Thyroid gland (tissue), 4 donors: ENCODE measurements around the gene FREY1. TPM values are rescaled to one million over a fixed set of nuclear protein-coding genes. Genes with fewer than 3 reads are reported as not detected.

ENCODE experiments used
- DNase-seq, 2 donors: peaks; one replicate each; pipeline ENCODE4 v3.0.0-alpha.2; 2019
- H3K27ac ChIP-seq, 3 donors: fragments of 200-600 bp; sonication (generic); 1 replicate in 2 of 3; 2 replicates in 1 of 3; pipeline ENCODE4 v1.5.1; 2016 to 2019; ENCODE audit warnings: mild to moderate bottlenecking in 1 of 3, moderate library complexity in 1 of 3
- H3K27me3 ChIP-seq: fragments of 200-600 bp; sonication (generic); one replicate; pipeline ENCODE4 v1.5.1; 2019
- H3K36me3 ChIP-seq, 2 donors: fragments of 200-600 bp; sonication (generic); one replicate each; pipeline ENCODE4 v1.5.1; 2016 to 2019
- H3K4me1 ChIP-seq, 2 donors: fragments of 200-600 bp; sonication (generic); one replicate each; pipeline ENCODE4 v1.5.1; 2017 to 2019
- H3K4me3 ChIP-seq, 3 donors: fragments of 200-600 bp; sonication (generic); replicated peaks in 1 of 3; 1 replicate in 2 of 3; 2 replicates in 1 of 3; pipeline ENCODE4 v1.5.1; 2016; ENCODE audit warnings: mild to moderate bottlenecking in 1 of 3
- H3K9me3 ChIP-seq: fragments of 200-600 bp; sonication (generic); one replicate; pipeline ENCODE4 v1.5.1; 2017
- CTCF ChIP-seq, 6 experiments: fragments of 200-600 bp in 3 of 6; fragments of 450-650 bp in 3 of 6; sonication (generic) in 3 of 6; IDR thresholded peaks; one replicate each; pipeline ENCODE4 v1.5.1; 2016 to 2019; ENCODE audit warnings: antibody characterized with exemption in 6 of 6, mild to moderate bottlenecking in 2 of 6, inconsistent platforms in 1 of 6, moderate library complexity in 1 of 6
- POLR2A ChIP-seq, 2 donors: fragments of 450-650 bp; IDR thresholded peaks; one replicate each; pipeline ENCODE4 v1.6.1; 2017; ENCODE audit warnings: antibody characterized with exemption in 2 of 2, mild to moderate bottlenecking in 2 of 2, moderate library complexity in 1 of 2
- WGBS, 2 donors: methylation state at CpG; one replicate each; pipeline ENCODE4 v1.1.5; 2017; 5-methylcytosine and 5-hydroxymethylcytosine counted together
- intact Hi-C: fragments of 100-400 bp; cut with DNase I; formaldehyde crosslinking; loops from one replicate; pipeline ENCODE4 v1.15.1; 2023
- total RNA-seq, 4 donors: library from RNA; depleted of rRNA; stranded (reverse); fragments of >200 nt; gene quantifications; one replicate each; pipeline ENCODE4 v1.2.3, GENCODE V29; 2016

The FREY1 gene
- total RNA-seq, 4 donors from 2014 or later: 1.8 to 2.6 TPM; not detected in 2

DNA sequence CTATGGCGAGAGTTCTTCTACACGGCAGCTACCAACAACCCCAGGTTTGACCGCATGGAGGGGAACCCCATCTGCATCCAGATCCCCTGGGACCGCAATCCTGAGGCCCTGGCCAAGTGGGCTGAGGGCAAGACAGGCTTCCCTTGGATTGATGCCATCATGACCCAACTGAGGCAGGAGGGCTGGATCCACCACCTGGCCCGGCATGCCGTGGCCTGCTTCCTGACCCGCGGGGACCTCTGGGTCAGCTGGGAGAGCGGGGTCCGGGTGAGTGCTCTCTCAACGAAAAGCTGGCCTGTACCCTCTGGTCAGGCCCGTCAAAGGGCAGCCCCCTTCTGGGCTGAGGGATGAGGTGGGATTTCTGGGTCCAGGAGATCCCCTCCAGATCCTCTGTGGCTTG is 37.5 kb downstream of the FREY1 start:
- Histone ChIP-seq H3K27ac (no peak overlapping the region), H3K9me3 (no peaks in the 10 kb centered on the region), H3K4me1 (no peaks in the 10 kb centered on the region), H3K36me3 (peaks cover 69 to 83% of the 10 kb centered on the region in 2 donors), H3K4me3 (no peak overlapping the region), H3K27me3 (no peaks in the 10 kb centered on the region)
- DNase-seq: no peak
- TF ChIP-seq CTCF (IDR thresholded peaks at IDR 0.05) (no peak), POLR2A (IDR thresholded peaks at IDR 0.05) (no peak)
- intact Hi-C loops: no loop called here
- 100% methylated on average over 3 to 6 of the region's 12 CpGs for WGBS, 2 donors

GRCh38 chr11:45864041-45864440 is 43.0 kb downstream of the FREY1 start:
- H3K36me3 ChIP-seq: peaks cover 62 to 71% of the 10 kb centered on the region in 2 donors
- TF ChIP-seq CTCF (IDR thresholded peaks at IDR 0.05) (no peak), POLR2A (IDR thresholded peaks at IDR 0.05) (no peak)
- DNase-seq: no peak
- no peak overlapping the region for H3K4me3 ChIP-seq
- H3K27ac ChIP-seq: no peak overlapping the region
- H3K9me3 ChIP-seq: no peaks in the 10 kb centered on the region
- no peaks in the 10 kb centered on the region for H3K27me3 ChIP-seq
- intact Hi-C loops: no loop called here
- peaks cover 15 to 18% of the 10 kb centered on the region in 2 donors for H3K4me1 ChIP-seq

DNA sequence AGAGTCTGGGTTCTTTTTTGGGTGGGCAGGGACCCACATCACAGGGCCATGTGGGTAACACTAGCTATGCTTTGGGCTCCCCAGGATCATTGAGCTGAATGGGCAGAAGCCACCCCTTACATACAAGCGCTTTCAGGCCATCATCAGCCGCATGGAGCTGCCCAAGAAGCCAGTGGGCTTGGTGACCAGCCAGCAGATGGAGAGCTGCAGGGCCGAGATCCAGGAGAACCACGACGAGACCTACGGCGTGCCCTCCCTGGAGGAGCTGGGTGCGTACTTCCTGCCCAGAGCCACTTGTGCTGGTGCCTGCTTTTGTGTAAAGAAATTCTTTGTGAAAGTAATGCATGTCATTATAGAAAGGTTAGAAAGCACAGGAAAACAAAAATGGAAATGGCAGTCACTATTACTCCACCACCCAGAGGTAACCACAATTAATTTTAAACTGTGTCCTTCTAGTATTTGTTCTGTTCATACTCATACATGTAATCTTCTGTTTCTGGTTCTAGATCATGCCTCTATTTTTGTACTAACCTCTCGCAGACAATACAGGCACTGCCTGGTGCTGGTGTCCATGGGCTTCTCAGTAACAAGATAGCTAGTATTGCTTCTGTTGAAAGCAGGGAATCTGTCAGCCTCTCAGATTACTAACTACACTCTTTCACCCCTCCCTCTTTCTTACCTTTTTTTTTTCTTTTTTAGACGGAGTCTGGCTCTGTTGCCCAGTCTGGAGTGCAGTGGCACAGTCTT is 46.1 kb downstream of the FREY1 start:
- WGBS, 2 donors: 87 to 94% methylated on average over 8 to 10 of the region's 10 CpGs
- H3K4me3 ChIP-seq: no peak overlapping the region
- H3K36me3 ChIP-seq: peaks cover 39 to 46% of the 10 kb centered on the region in 2 donors
- intact Hi-C loops: no loop called here
- peak overlapping the region in 2 of 3 donors; percentile 87 to 89 for H3K27ac ChIP-seq
- peaks cover 45 to 49% of the 10 kb centered on the region in 2 donors for H3K4me1 ChIP-seq
- H3K9me3 ChIP-seq: no peaks in the 10 kb centered on the region
- DNase-seq: no peak
- no peaks in the 10 kb centered on the region for H3K27me3 ChIP-seq
- no peak for TF ChIP-seq CTCF (IDR thresholded peaks at IDR 0.05)
- no peak for TF ChIP-seq POLR2A (IDR thresholded peaks at IDR 0.05)

GRCh38 chr11:45860348-45860747 is 46.7 kb downstream of the FREY1 start:
- no peak for DNase-seq
- Histone ChIP-seq H3K27me3 (no peaks in the 10 kb centered on the region), H3K4me1 (peaks cover 51 to 54% of the 10 kb centered on the region in 2 donors), H3K36me3 (peaks cover 39 to 42% of the 10 kb centered on the region in 2 donors), H3K9me3 (no peaks in the 10 kb centered on the region), H3K4me3 (no peak overlapping the region), H3K27ac (peak overlapping the region; percentile 87 to 91 (median 89))
- TF ChIP-seq CTCF (IDR thresholded peaks at IDR 0.05) (no peak), POLR2A (IDR thresholded peaks at IDR 0.05) (no peak)
- WGBS, 2 donors: 79 to 94% methylated on average over 5 of the region's 5 CpGs
- intact Hi-C loops: no loop called here

DNA sequence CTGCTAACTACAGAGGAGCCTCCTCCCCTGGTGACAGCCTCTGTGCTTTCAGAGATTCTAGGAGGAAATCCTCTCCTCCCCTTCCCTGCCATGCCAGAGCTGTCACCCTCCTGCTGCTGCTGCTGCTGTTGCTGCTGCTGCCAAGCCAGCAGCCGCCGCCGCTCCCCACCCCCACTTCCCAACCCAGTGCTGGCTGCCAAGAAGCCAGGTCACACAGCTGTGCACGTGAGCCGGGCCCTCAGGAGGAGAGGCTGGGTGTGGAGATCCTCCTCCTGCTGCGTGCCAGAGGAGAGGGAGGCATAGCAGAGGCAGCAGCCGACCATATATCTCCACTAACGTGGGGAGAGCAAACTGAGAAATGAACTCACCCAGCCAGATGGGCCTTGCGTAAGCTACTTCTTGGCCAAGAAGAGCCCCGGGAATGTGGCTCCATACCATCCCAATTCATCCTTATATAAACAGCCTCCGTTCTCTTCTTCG is 47.4 kb downstream of the FREY1 start:
- TF ChIP-seq CTCF (IDR thresholded peaks at IDR 0.05) (no peak), POLR2A (IDR thresholded peaks at IDR 0.05) (peak in 1 of 2 donors; percentile 68)
- intact Hi-C loops: no loop called here
- no peaks in the 10 kb centered on the region for H3K27me3 ChIP-seq
- no peak overlapping the region for H3K4me3 ChIP-seq
- peak; percentile 97 for DNase-seq
- peaks cover 58 to 61% of the 10 kb centered on the region in 2 donors for H3K4me1 ChIP-seq
- H3K36me3 ChIP-seq: peaks cover 39 to 40% of the 10 kb centered on the region in 2 donors
- peak overlapping the region; percentile 87 to 96 (median 89) for H3K27ac ChIP-seq
- no peaks in the 10 kb centered on the region for H3K9me3 ChIP-seq
- WGBS, 2 donors: 7 to 19% methylated on average over 6 to 12 of the region's 12 CpGs
